ENCODE measurements around the gene CMIP.

The CMIP gene

GRCh38 chr16:81554979-81555378 lies 110.4 kb downstream of the CMIP start:
- DNase-seq: no peak

DNA sequence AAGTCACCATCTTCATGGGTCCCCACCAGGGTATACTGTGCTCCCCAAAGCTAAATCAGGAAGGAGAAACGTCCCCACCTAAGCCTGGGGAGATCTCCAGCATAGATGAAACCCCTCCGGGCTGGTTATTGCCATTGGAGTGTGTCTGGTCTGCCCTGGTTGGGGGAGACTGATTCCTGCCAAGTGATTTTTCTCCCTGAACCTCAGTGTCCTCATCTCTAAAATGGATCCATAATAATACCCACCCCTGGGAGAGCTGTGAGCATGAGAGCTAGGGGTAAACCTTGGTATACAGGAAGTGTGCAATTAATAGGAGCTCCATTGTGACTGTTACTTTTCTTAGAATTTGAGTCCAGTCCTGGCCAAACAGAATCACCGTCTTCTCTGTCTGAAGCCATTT lies 111.1 kb downstream of the CMIP start:
- no peak for DNase-seq

DNA sequence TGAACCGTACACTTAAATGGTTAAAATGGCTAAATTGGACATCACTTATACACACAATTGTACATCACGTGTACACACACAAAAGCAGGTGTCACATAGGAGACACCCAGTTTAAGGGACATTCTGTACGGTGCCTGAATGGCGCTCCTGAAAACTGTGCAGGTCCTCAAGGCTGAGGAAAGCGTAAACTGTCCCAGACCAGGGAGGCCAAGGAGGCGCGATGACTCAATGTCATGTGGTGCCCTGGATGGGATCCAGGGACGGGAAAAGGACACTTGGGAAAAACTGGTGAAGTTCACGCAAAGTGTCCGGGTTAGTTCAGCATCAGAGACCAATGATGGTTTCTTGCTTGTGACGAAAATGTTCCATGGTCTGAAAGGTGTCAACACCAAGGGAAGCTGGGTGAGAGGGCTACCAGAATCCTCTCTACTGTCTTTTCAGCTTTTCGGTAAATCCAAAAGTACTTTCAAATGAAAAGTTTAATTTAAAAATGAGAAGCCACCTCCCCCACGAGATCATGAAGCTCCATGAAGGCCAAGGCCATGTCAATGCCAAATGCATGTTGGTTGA lies 112.2 kb downstream of the CMIP start:
- DNase-seq: no peak

- no peak for DNase-seq
These were observed 113.5 kb downstream of the CMIP start for GRCh38 chr16:81558077-81558443.

DNA sequence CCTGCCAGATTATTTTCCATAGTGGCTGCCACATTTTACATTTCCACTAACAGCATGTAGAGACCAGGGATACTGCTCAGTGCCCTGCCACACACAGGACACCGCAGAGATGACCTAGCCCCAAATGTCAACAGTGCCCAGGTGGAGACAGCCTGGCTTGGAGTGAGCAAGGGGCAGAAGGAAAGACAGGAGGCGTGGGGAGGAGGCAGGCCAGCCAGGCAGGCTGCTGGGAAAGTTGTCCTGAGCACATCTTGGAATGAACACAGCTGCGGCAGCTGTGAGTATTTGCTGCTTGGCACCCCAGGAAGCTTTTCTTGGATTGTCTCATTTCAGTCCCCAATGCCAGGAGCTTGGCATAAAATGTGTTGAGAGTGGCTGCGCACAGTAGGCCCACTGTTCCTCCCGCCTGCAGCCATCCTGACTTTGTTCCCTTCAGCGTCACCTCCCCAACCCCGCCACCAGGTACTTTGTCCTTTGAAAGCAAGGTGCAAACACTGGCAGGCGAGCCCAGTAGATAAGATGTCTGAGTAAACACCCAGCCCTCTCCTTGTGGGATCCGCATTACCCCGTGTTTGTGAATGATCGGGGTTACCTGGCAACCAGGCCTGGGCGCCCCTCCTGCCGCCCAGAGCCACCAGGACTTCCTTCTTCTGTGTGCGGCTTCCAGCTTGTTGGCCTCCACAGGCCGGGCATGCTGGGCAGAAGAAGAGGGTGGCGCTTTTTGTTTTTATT lies 114.0 kb downstream of the CMIP start:
- no peak for DNase-seq

GRCh38 chr16:81560979-81561657 lies 116.5 kb downstream of the CMIP start:
- DNase-seq: no peak

- DNase-seq: no peak
These were observed 117.7 kb downstream of the CMIP start for GRCh38 chr16:81562174-81562849.

- no peak for DNase-seq
These were observed 118.3 kb downstream of the CMIP start for GRCh38 chr16:81562926-81563325.

DNA sequence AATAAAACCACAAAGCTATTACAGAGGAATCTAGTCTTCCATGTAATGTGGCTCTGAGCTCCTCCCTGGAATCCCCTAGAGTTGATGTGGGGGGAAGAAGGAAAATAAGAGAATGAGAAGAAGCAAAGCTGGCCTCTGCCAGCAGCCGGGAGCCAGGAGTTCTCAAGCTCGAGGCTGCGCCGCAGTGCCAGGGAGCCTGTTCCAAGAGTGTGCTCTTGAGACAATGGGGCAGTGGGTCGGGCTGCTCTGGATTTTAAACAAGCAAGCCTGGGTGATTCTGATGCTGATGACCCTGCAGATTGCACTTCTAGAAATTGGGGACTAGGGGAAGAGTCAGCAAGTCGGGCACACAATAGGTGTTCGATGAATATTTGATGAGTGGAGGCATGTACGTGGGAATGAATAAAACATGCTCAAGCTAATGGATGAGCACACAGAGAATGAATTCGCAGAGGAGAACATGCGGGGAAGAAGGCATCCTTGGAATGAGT lies 119.9 kb downstream of the CMIP start:
- DNase-seq: no peak

- DNase-seq: no peak
These were observed 120.9 kb downstream of the CMIP start for GRCh38 chr16:81565321-81566028.

DNA sequence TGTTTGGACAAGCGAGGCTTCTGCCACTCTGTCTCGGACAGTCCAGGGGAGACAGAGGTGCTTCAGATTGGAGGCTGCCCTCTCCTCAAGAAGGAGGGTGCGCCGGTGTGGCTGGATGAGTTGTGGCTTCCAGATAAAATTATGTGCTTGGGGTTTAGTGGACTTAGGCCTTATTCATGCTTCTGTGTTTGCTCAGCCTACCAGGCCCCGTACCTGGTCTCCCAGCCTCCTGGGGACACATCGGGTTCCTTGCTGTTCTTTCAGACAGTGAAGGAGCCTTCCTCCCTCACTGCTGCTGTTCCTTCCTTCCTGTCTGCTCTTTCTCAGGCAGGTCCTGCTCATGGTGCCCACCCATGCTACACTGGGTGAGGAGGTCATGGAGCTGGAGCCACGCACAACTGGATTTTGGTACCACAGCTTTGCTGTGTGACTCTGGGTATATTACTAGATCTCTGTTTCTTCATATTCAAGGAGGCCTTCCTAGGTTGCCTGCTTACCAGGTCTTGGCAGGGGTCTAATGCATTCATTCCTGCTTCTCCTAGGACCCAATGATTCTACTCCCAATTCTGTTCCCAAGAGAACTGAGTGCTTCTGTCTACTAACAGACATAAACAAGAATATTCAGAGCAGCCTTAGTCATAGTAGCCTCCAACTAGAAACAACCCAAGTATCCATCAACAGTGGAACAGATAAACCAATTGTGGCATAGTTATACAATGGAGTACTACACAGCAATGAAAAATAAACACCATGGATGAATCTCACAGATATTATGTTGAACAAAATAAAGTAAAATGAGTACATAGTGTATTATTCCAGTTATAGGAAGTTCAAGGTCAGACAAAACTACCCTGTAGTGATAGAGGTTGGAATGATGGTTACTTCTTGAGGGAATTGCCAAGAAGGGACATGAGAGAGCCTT lies 121.7 kb downstream of the CMIP start:
- DNase-seq: no peak

- DNase-seq: no peak
These were observed 122.5 kb downstream of the CMIP start for GRCh38 chr16:81567087-81567486.

GRCh38 chr16:81567987-81568748 lies 123.6 kb downstream of the CMIP start:
- DNase-seq: peak; percentile 37

- no peak for DNase-seq
These were observed 124.1 kb downstream of the CMIP start for GRCh38 chr16:81568749-81569087.

DNA sequence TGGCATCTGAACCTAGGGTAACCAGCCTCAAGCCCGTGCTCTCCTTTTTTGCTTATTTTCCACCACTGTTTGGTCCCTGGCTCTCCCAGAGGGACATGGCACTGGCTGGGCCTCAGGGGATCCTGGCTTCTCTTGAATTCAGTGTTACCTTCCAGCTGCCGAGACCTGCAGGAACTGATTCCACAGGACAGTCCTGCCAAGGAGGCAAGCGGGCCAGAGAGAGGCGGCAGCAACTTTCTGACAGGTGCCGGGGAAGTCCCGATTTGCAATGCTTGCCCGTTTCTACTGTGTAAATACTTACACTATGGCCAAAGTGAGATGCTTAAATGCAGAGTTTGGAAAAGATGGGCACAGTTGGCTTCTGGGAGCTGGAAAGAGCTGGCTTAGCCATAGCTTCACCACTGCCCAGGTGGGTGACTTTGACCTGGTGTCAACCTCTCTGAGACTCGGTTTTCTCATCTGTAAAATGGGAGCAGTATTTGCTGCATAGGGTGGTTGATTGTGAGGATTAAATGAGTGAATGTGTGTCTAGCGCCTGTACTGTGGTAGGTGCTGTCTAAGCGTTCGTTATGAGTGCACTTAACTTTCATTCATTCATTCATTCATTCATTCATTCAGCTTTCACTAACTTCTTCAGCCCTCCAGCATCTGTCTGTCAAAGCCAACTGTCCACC lies 124.9 kb downstream of the CMIP start:
- DNase-seq: no peak

DNA sequence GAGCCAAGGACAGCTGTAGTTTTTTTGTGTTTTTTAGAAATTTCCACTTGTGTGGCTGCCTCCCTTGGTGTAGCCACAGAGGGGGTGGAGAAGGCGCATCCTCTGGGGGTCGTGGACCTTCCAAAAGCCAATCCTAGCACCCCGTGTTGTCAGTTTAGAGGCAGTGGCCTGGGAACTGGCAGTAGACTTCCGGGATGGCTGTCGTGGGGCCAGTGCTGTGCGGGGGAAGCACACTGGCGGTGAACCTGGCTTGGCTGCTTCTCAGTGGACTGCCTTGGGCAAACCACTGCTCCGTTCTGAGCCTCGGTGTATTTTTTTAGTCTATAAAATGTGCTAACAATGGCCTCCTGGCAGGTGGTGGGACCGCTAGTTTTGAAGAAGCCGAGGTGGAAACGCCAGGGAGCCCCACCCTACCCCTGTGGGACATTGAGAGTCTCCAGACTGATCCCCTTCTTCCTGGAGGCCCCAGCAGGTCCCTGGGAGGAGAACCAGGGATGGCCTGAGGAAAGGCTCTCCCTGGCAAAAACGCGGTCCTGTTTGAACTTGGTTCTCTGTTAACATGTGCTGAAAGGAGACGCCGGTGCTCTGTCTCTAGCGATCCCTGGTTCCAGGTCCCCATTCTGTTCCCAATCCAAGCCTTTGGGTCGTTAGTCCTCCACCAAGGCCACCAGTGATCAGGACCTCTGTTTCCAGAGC lies 125.7 kb downstream of the CMIP start:
- no peak for DNase-seq

GRCh38 chr16:81571175-81571574 lies 126.6 kb downstream of the CMIP start:
- DNase-seq: no peak

DNA sequence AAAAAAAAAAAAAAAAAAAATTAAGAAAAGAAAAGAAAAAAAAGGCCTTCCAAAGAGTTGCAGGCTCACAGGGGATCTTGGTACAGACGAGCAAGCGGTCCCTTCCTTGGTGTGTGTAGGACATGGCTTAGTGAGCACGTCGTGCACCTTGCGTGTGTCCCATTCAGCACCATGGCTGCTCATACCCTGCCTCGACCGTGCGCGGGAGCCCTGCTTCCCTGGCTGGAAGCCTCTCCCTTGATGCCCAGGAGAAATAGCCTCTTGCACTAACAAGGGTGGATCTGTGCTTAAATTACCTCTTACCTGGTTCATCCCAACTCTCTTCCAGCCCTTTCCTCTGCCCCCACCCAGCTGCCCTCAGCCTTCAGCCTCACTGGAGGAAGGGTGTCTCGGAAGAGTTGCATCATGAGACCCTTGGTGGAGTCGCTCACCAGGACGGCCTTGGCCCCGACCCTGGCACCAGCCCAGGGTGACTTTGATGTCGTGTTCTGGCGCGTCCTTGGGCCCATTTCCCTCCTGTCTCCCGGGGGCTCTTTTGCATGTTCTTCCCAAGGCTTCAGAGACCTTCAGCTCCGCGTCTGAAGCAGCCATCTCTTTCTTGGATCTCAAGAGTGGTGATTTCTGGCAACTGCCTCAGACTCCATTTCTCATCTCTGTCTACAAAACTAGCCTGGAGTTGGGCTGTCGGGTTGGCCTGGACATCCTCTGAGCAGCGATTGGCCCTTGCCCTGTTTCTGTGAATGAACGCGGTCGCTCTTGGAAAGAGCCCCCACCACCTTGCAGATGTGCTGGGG lies 127.2 kb downstream of the CMIP start:
- DNase-seq: no peak

All from activated CD4-positive, alpha-beta T cell treated with anti-CD3 and anti-CD28 coated beads, Interleukin-2, Interleukin-6, amounts not matched to agents 100 ng/mL and 50 ng/mL, durations not matched to agents 16 hours and 8 hours (primary cell).